GM12891 (cell line): ENCODE measurements around the gene WDR4.

Source experiments
- PAX5 ChIP-seq: IDR thresholded peaks from 2 replicates; pipeline ENCODE4 v1.6.1; 2011; ENCODE audit warnings: low read length, moderate library complexity, mild to moderate bottlenecking; ENCODE audit not compliant: insufficient read depth, severe bottlenecking
- POLR2A ChIP-seq: IDR thresholded peaks from 2 replicates; pipeline ENCODE4 v1.6.1; 2011; ENCODE audit warnings: low read depth, low read length, control low read depth
- POLR2AphosphoS5 ChIP-seq: IDR thresholded peaks from 2 replicates; pipeline ENCODE4 v1.6.1; 2011; ENCODE audit warnings: low read depth, low read length, control low read depth
- POU2F2 ChIP-seq: IDR thresholded peaks from 2 replicates; pipeline ENCODE4 v1.6.1; 2011; ENCODE audit warnings: low read depth, mild to moderate bottlenecking, control low read depth, low read length, moderate library complexity
- SPI1 ChIP-seq: IDR thresholded peaks from 2 replicates; pipeline ENCODE4 v1.6.1; 2011; ENCODE audit warnings: low read depth, low read length, control low read depth
- TAF1 ChIP-seq: IDR thresholded peaks from 2 replicates; pipeline ENCODE4 v1.6.1; 2011; ENCODE audit warnings: low read depth, low read length, control low read depth

- TF ChIP-seq POLR2A (no peak), POLR2AphosphoS5 (no peak), TAF1 (no peak), SPI1 (no peak), POU2F2 (no peak), PAX5 (no peak)
Measured at GRCh38 chr21:42863504-42863870, 15.9 kb downstream of the WDR4 start.
